GM18508 (cell line): Measurements from ENCODE around the gene ZNF646.

Experiments
- ATAC-seq: cut with Tn5 transposase; IDR thresholded peaks from one replicate; pipeline ENCODE4 v1.9.1; 2021; ENCODE audit warnings: moderate number of reproducible peaks; ENCODE audit not compliant: insufficient read depth, unreplicated experiment

Gene ZNF646

DNA sequence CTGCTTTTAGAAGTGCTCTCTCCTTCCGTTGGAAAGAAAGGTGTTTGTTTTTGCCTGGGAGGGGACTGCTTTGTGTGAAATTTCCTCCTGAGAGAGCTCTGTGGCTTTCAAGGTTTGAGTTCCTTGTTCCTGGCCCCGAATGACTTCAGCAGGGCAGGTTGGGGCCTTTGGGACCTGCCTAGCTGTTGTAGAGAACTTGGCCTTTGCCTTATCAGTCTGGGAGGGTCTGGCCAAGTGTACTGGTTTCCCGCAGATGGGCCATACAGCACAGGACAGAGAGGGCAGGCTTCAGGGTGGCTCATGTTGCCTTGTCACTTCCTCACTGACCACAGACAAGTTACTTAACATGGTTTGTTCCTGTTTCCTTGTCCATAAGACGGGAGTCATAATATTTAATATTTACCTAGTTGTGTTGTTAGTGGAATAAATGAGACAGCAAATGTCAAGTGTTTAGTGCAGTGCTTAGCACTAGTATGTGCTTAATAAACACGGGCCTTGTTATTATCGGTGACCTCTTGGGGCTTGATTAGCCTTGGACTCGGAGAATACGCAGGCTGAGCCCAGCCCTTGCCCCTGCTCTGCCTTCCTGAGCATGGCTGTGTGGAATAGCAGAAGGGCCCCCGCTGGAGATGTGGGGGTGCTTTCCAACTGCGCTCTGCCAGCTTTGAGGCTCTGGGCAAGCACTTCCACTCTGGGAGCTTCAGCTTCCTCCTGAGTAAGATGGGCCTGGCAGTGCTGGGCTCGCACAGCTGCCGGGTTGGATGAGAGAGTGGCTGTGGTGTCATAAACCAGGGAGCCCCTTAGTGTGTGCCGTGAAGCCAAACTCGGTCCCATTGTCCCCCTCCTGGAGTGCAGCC lies 54.7 kb downstream of the ZNF646 start:
- ATAC-seq: no peak

DNA sequence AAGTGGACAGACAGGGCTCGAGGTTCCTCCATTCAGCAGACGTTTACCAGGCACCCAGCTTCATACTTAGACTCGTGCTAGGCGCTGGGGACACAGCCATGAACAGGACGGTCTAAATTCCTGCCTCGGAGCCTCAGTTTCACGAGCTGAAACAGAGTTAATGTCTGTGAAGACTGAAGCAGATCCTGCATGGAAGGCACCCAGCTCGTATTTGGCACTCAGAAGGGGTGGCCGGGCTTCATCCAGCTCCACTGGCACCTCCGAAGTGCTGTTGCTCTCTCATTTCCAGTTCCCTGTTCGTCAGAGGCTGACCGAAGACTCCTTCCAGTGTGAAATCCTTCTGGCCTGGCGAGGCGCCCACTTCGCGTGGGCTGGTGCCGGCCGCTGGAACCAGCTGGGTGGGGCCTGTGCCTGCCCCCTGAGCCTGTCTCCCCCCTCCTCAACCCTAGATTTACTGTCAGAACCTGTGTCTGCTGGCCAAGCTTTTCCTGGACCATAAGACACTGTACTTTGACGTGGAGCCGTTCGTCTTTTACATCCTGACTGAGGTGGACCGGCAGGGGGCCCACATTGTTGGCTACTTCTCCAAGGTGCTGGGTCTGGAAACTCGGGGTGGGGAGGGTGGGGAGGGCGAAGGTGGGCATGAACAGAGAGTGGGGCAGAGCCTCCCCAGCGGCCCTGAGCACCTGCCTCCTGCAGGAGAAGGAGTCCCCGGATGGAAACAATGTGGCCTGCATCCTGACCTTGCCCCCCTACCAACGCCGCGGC lies 55.5 kb downstream of the ZNF646 start:
- ATAC-seq: no peak

DNA sequence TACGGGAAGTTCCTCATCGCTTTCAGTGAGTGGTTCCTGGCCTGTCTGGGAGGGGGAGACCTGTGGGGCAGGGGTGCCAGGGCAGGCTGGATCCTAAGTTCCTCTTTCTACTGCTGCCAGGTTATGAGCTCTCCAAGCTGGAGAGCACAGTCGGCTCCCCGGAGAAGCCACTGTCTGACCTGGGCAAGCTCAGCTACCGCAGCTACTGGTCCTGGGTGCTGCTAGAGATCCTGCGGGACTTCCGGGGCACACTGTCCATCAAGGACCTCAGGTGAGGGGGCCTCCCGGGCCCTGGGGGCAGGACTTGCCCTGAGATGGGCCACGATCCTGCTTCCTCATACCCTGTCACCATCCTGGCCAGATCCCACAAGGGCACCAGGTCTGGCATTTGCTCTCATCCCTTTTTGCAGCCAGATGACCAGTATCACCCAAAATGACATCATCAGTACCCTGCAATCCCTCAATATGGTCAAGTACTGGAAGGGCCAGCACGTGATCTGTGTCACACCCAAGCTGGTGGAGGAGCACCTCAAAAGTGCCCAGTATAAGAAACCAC lies 56.2 kb downstream of the ZNF646 start:
- no peak for ATAC-seq

DNA sequence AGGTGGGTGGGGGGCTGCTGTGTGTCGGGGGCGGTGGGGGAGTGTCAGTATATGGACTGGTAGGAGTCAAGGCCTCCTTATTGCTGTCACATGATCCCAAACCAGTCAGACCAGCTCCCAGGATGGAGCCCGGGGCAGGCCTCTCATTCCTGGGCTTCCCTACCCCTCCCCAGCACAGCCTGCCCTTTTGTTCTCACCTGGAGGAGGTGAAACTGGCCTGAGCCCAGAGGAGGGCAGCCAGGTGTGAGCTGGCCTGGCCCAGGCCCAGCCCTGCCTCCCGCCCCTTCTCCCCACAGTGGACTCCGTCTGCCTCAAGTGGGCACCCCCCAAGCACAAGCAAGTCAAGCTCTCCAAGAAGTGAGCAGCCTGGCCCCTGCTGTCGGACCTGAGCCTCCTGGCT lies 56.7 kb downstream of the ZNF646 start:
- no peak for ATAC-seq

DNA sequence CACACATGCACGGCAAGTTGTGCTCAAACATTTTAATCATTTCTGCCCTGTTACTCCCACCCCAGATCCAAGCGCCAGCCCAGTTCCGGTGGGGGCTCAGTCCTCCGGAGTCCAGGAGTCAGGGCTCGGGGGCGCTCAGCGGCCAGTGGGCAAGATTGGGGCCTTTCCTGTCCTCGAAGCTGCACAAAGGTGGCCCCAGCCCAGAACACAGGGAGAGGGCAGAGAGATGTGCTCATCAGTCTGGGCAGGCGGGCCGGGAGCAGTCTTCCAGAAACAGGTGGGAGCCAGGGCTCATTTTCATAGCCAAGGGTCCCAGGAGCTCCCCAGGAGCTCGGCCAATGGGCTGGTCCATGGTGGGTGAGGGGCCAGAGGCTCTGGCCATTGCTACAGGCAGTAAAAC lies 57.2 kb downstream of the ZNF646 start:
- no peak for ATAC-seq

DNA sequence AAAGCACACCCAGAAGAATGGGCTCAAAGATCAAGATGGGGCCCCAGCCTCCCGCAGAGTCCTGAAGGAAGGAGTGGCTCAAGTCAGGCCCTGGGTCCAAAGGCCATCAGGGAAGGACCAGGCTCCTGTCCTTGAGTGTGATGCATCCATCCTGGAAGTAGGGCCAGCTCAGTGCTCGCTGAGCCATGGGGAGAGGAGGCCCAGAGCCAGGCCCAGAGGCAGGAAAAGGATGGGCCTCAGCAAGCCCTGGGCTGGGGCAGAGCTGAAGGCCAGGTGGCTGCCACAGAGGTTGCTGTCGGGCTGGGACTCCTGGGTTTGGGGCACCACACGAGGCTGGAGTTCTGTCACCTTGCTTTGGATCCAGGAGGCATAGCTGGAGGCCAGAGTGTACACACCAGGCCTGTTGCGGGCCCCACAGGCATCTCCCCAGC lies 57.6 kb downstream of the ZNF646 start:
- no peak for ATAC-seq

DNA sequence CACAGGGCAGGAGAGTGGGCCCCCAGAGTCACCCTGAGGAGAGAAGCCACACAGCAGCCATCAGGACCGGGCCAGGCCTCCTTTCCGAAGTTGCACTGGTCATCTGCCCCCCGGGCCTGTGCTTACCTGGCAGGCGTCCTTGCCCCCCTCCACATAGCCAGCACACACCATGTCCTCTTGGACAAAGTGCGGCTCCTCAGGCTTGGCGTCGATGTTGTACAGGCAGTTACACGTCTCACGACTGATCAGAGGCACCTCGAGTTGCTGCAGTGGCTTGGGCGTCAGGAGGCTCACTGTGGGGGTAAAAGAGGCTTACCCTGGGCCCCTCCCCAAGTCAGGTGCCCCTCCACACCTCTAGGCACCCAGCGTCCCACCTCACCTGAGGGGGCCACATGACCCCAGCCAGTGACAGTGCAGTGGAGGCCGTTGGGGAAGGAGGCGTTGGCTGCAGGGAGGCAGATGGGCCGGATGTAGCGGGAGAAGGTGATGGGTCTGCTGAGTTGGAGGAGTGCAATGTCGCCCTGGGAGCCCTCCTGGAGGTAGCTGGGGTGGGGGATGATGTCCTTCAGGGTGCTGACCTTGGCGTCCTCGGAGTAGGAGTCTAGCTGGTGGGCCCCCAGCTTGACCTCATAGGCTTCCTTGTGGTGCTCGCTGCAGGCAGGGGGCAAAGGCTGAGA lies 58.2 kb downstream of the ZNF646 start:
- no peak for ATAC-seq

DNA sequence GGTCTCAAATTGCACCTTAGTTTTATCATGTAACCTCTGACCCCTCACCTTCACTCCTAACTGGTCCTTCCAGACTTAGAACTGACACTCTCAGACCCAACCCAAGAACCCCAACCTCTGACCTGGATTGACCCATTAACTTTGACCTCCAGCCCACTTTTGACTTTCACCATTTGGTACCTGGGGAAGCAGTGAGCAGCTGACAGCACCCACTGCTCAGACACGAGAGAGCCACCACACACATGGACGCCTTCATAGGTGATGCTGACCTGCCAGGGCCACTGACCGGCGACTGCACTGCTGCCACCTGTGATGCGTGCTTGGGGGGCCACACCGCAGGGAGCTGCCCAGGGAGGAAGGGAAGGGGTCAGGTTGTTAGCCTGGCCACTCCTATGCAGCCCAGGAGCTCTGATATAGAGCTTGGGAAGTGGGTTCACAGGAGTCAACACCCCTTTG lies 58.9 kb downstream of the ZNF646 start:
- no peak for ATAC-seq
